Omental fat pad (tissue), 4 donors: ENCODE results near the gene HLA-DRA. TPM values are rescaled to one million over a fixed set of nuclear protein-coding genes. Genes with fewer than 3 reads are reported as not detected.

Source experiments
- ATAC-seq: fragments of 150-250 bp; one replicate; pipeline ENCODE4 v1.9.1; 2016; ENCODE audit warnings: mild to moderate bottlenecking, moderate library complexity; ENCODE audit not compliant: low FRiP score
- DNase-seq: peaks from one replicate; pipeline ENCODE4 v3.0.0-alpha.2; 2019; ENCODE audit warnings: low spot score
- CTCF ChIP-seq, 3 donors: fragments of 450-650 bp; IDR thresholded peaks; one replicate each; pipeline ENCODE4 v1.5.1; 2016 to 2017; ENCODE audit warnings: antibody characterized with exemption in 3 of 3, mild to moderate bottlenecking in 3 of 3, moderate library complexity in 2 of 3
- total RNA-seq, 4 donors: library from RNA; depleted of rRNA; stranded (reverse); fragments of >200 nt; gene quantifications; one replicate each; pipeline ENCODE4 v1.1.0, GENCODE V29; 2016

Gene HLA-DRA
- total RNA-seq, 4 donors from 2014 or later: 102 to 437 (median 303) TPM

GRCh38 chr6:32413427-32414047, 26.1 kb upstream of the HLA-DRA start:
- ATAC-seq (peak; percentile 80), DNase-seq (peak; percentile 71)
- TF ChIP-seq CTCF (IDR thresholded peaks at IDR 0.05): peak in 2 of 3 donors; percentile 25 to 62

GRCh38 chr6:32415521-32416019, 24.1 kb upstream of the HLA-DRA start:
- peak in 2 of 3 donors; percentile 77 to 93 for TF ChIP-seq CTCF (IDR thresholded peaks at IDR 0.05)
- DNase-seq (peak; percentile 79), ATAC-seq (peak; percentile 84)

GRCh38 chr6:32416036-32416435, 23.7 kb upstream of the HLA-DRA start:
- ATAC-seq (no peak), DNase-seq (no peak)
- no peak for TF ChIP-seq CTCF (IDR thresholded peaks at IDR 0.05)

- DNase-seq: no peak
- no peak for ATAC-seq
- no peak for TF ChIP-seq CTCF (IDR thresholded peaks at IDR 0.05)
These were observed 14.9 kb upstream of the HLA-DRA start for GRCh38 chr6:32424589-32425300.

GRCh38 chr6:32426338-32426737, 13.3 kb upstream of the HLA-DRA start:
- ATAC-seq (no peak), DNase-seq (no peak)
- no peak for TF ChIP-seq CTCF (IDR thresholded peaks at IDR 0.05)

- TF ChIP-seq CTCF (IDR thresholded peaks at IDR 0.05): no peak
- no peak for ATAC-seq
- no peak for DNase-seq
These were observed 12.5 kb upstream of the HLA-DRA start for GRCh38 chr6:32427218-32427617.
